ENCODE measurements around the gene STXBP6.

Gene STXBP6

GRCh38 chr14:25014440-25014839 lies 35.5 kb downstream of the STXBP6 start:
- no peak for DNase-seq (ENCODE audit: low spot score)

- DNase-seq (ENCODE audit: low spot score) = no peak
Observed at GRCh38 chr14:25011095-25011494, 38.9 kb downstream of the STXBP6 start.

- DNase-seq (ENCODE audit: low spot score) = no peak
Observed at GRCh38 chr14:25010471-25010870, 39.5 kb downstream of the STXBP6 start.

GRCh38 chr14:25009891-25010290 lies 40.1 kb downstream of the STXBP6 start:
- DNase-seq (ENCODE audit: low spot score) = peak; percentile 23

DNA sequence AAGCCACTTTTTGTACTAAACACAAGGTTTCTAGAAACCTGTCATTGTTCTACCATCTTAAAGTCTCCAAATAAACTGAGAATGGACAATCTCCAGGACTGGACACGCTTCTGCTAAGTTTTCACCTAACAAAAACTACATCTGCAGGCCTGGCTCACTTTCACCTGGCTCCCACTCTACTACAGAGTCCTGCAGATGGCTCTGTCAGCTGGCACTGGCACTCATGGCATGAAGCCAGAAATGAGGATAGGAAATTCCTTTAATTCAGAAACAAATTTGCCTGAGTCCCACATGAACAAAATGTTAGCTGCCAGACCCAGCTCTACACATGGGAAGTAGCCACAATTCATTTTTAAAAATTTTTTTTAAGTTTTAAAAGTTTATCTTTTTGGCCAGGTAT lies 42.1 kb downstream of the STXBP6 start:
- DNase-seq (ENCODE audit: low spot score) = no peak

DNA sequence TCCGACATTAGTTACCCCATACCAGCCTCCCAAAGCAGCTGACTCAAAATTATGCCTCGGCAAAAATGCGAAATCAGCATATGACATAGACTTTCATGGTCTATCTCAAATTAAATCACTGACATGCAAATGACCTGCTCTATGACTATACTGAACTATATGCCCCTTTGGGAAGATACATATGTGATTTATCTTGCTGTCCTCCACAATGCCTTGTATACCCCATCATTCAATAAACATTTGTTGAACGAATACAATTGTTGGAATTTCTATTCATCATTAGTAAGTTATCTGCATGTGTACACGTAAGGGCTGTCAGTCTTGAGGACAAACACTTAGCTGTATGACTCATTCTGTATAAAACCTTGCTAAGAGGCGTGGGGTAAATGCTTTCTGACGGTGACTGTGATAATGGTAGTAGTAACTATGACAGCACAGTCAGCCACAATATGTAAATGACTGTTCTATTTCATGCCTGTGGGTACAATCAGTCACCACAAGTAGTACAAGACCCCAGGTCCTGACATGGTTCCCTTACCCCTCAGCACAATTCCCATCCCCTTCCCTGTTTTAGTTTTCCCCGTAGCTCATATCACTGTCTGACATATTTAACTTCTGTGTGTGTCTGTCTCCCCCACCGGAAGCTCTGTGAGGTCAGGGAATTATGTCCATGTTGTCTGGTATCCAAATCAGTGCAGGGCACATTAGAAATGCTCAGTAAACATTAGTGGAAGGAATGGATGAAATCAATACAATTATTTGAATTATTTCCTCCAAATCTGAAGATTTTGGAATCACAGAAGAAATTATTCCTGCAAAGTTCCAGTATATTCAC lies 42.8 kb downstream of the STXBP6 start:
- no peak for DNase-seq (ENCODE audit: low spot score)

DNA sequence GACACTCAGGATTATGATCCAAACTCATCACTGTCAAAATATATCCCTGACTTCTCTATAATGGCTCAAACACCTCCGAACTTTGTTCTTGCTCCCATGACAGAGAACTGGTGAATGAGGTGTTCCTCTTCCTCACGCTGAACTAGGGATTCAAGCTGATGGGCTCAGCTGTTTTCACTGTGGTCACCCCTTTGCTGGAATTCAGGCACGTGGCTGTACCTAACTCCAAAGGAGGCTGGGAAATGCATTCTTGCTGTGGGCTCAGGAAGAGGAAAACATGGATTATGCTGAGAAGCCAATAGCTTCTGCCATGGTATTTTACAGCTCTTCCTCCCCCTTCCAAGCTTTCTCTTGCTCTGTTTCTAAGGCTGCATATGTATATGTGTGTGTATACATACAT lies 43.9 kb downstream of the STXBP6 start:
- DNase-seq (ENCODE audit: low spot score) = no peak

GRCh38 chr14:25004389-25004809 lies 45.5 kb downstream of the STXBP6 start:
- no peak for DNase-seq (ENCODE audit: low spot score)

DNA sequence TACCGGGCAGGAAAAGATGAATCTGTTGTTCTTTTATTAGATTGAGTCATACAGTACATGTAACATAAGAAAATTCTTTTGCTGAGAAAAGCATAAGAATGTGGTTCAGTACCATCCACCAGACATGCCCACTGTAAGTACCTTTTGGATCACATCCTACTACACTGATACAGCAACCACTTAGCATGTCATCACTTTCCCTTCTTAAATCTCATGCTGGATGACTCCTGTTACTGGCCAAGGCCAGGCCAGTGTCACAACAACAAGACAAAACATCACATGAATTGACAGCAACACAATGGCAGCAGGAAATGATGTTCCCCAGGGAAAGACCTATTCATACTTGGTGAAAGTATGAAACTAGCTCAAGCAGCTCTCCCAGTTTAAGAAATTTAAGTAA lies 46.4 kb downstream of the STXBP6 start:
- no peak for DNase-seq (ENCODE audit: low spot score)

DNA sequence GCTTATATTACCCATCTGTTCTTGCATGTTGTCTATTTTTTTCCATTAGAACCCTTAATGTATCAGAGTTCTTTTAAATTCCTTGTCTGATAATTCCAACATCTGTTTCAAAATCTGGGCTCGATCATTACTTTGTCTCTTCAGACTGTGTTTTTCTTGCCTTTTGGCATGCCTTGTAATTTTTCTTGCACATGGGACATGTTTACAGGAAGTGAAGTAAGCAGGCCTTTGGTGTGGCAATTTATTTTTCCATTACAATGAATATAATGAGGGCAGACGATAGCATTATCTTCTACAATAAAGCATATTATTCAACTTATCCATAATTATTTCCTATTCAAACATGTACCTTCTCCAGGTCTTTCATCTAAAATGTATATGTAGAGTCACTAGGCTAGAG lies 48.3 kb downstream of the STXBP6 start:
- DNase-seq (ENCODE audit: low spot score) = no peak

DNA sequence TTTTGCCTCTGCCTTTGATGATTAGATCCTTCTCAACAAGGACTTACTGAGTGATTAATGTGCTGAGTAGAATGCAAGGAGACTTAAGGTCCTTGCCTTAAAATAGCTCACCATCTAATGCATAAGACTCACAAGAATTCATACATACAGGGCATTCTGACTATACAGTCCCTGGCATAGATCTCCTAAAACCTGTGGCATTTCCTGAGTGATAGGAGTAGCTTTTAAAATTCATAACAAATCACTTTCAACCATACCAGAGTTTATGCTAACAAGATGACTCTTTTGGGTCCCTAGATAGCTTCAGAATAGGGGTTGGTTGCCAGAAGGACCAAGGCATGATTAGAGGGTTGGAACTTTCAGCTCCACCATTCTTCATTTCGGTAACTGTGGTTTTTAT lies 48.8 kb downstream of the STXBP6 start:
- DNase-seq (ENCODE audit: low spot score) = no peak

DNA sequence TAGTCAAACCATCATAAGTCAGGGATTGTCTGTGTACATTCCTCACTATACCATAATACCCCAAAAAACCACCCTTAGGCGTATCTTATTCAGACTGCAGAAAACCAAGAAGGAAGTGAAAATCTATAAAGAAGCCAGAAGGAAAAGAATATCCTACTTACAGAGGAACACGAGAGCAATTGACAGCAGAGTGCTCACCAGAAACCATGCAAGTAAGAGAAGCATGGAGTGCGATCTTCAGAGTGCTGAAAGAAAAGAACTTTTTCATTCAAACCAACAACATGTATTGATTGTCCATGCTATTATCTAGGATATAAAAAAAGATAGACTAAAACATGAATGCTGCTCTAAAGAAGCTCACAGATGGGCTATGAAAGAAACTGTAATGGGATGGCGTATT lies 50.8 kb downstream of the STXBP6 start:
- no peak for DNase-seq (ENCODE audit: low spot score)

DNA sequence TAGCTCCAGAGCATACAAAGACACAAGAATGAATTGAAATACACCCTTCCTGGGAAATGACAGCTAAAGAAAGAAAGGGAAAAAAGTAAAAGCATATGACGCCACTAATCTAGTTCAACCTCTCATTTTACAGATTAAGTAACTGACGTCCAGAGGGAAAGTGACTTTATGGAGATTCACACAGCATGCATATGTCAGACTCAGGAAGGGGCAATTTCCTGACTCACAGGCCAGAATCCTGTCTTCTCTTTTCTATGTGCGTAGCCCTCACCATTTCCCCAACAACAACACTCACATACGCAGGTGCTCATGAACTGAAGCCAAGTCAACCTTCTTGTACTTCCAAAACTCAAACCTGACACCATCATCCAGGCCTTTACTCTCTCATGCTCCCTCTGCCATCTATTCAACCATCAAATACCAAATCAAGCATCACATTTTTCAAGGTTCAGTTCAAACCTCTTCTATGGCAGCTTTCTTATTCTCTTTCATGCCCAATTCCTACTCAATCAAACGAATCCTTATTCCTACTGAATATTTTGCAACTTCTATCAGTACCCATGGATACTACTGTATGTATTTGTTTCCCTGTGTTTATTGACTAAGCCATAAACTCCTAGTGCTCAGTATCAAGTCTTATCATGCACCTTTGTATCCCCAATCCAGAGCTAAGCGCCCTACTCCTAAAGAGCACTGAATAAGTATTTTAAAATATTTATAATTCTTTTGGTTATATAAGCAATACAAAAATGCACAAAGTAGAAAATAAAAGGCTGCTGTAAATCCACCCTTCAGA lies 52.8 kb downstream of the STXBP6 start:
- DNase-seq (ENCODE audit: low spot score) = no peak

- no peak for DNase-seq (ENCODE audit: low spot score)
Observed at GRCh38 chr14:24995016-24995415, 54.9 kb downstream of the STXBP6 start.

DNA sequence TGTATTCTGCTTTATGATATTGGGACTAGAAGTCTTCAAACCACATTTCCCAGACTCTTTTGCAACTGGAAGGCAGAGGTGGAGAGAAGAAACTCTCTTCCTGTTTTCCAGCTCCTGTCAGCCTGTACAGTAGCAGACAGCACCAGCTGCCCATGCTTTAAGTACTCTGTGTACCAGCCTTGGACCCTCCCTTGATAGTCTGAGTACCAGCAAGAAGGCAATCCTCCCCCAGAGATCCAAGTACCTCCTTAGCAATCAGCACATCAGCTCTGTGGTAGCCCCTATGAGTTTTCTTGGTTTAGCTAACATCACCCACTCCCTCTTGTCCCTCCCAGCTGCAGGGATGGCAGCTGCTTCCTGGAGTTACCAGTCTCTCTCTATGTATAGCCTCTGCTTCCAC lies 56.3 kb downstream of the STXBP6 start:
- no peak for DNase-seq (ENCODE audit: low spot score)

DNA sequence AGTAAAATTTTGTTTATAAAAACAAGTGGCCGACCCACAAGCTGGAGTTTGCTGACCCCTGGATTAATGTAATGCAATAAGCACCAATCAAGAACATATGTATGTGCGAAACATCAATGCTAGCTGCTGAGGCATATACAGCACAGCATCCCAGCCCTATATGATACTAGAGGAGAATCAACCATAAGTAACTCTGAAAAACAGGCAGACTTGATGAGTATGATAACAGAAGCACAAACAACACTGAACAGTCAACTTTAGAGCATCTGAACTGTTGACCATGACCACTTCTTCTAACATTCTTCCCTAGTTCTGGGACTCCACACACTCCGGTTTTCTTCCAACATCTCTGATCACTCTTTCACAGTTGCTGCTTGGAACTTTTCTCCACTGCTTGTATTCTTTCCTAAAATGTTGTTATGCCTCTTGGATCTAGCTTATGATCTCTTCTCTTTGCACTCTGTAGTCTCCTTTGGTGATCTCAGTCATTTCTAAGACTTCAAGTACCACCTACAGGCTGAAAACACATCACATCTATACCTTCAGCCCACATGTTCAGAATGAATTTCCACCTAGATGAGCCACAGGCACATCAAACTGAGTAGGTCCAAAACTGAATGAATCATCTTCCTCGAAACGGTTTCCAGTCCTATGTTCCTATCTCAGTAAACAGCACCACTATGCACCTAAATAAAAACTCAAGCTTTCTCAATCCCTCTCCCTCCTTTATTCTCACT lies 57.2 kb downstream of the STXBP6 start:
- no peak for DNase-seq (ENCODE audit: low spot score)

DNA sequence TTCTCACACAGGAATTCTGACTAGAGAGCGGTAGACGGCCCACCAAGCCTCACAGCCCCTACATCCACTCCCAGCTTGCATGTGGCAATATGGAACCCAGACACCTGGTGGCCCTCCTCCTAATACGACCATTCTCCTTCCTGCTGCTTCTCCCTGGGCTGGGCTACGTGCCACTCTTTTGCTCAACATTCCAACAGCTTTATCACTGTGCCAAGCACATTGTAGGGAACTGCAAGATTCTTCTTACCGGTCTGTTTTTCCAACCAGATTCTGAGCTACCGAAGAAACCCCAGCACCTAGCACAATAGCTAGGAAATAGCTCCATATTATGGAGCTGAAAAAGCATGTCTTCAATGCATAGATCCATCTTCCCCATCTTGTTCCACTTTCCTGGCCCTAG lies 58.1 kb downstream of the STXBP6 start:
- no peak for DNase-seq (ENCODE audit: low spot score)

- DNase-seq (ENCODE audit: low spot score) = no peak
Observed at GRCh38 chr14:24991288-24991687, 58.7 kb downstream of the STXBP6 start.

DNA sequence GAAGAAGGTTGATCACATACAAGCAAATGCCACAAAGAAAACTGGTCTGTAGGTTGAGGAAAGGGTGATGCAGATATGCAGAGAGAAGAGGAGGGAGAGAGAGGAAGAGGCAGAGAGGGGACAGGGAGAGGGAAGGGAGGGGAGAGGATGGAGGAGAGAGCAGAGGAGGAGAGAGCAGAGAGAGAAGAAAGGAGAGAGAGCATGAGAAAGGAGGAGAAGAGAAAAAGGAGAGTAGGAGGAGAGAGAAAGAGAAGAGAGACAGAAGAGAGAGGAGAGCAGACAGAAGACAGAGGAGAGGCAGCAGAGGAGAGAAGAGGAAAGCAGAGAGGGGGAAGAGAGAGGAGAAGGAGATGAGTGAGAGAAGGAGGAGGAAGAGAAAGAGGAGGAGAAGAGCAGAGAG lies 59.2 kb downstream of the STXBP6 start:
- no peak for DNase-seq (ENCODE audit: low spot score)

DNA sequence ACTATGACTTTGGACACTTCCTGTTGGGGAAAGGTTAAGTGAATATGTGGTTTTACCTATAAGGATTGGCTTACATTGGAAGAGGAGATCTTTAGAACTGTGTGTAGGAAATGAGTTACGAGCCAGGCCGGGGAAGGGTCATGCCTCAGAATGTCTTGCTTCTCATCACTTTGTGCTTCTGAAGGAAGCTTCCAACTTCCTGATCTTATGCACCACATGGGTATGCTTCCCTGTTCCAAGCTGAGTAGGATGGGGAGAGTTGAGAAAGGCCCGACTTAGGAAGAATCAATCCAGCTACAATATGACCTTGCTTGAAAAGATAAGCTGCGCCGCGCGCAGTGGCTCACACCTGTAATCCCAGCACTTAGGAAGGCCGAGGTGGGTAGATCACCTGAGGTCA lies 59.9 kb downstream of the STXBP6 start:
- DNase-seq (ENCODE audit: low spot score) = no peak

- no peak for DNase-seq (ENCODE audit: low spot score)
Observed at GRCh38 chr14:24988760-24989159, 61.2 kb downstream of the STXBP6 start.

DNA sequence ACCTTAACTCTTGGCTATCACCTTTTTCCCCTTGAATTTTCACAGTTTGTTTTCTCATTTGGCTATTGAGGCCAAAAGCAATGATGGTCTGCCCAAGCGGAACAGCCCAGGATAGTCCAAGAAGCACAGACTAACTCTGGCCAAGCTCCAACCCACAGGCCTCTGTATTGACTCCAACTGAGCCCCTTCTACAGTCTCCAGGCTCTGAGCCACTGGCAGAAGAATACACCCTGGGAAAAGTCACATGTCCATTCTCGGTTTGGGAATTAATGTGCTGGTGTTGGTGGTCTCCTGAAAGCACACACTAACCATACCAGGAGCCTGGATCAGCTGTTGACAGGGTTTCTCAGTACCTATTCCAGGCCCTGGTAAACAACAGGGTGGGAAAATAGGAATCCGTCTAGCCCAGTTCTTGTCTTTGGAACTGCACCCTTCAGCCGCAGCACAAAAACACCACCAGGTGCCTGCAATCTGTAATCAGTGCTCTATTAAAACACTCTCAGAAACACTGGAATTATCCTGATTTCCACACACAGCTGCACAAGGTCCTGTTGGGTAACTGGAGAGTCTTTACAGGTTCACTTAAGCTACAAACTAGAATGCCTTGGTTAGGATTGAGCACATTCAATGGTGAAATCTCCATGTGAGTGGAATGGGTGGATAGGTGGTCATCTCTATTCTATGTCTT lies 63.6 kb downstream of the STXBP6 start:
- no peak for DNase-seq (ENCODE audit: low spot score)

All from HuH-7.5 (cell line).